GM21576 (cell line): ENCODE measurements around the gene COL24A1.
"Not testable (repeated sequence)": the region's sequence is repeated elsewhere in the genome, so short reads cannot be mapped to it uniquely, and the experiment has no call there.

ENCODE experiments used
- ATAC-seq: cut with Tn5 transposase; IDR thresholded peaks from one replicate; pipeline ENCODE4 v1.9.1; 2021; ENCODE audit warnings: mild to moderate bottlenecking, moderate library complexity; ENCODE audit not compliant: unreplicated experiment

Gene COL24A1

DNA sequence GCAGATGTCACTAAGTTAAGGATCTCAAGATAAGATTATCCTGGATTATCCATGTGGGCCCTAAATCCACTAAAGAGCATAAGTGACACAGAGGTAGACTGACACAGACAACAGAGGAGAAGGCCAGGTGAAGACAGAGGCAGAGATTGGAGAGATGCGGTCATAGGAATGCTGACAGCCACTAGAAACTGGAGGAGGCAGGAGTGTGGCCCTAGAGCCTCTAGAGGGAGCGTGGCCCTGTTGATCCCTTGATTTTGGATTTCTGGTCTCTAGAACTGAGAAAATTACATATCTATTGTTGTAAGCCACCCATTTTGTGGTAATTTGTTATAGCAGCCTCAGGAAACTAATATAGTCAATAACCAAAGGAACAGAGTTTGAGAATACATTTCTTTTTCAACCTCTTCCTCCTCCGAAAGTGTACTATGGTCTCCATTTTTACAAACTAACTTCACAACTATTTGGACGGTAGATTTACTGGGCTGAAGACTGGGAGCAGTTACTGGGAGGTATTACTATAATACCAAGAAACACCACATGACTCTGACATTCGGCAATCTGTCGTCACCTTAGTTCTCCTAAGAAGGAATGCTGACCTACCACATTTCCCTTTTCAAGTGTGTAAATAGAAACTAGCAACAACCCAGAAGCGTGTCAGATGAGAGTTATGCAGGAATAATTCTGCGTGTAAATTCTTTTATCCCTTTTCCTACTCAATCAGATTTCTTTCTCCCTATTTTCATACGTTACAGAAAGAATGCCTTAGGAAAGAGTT lies 332.3 kb downstream of the COL24A1 start:
- ATAC-seq, result no peak

DNA sequence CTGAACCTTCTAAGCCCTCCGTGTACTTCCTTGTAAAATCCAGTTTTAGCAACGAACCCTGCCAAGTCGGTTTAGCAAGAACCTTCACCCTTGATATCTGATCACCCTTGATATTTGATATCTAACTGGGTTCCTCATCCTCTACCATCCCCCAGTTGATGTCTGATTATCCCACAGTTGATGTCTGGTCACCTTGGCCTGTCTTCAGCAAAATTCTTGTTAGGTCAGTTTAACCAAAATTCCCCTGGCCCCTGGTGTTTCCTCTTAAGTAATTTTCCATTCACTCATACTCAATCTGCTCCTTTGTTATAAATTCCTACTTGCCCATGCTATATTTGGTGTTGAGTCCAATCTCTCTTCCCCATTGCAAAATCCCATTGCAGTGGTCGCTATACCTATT lies 333.9 kb downstream of the COL24A1 start:
- ATAC-seq, result no peak

GRCh38 chr1:85818371-85818770 lies 338.2 kb downstream of the COL24A1 start:
- no peak for ATAC-seq

DNA sequence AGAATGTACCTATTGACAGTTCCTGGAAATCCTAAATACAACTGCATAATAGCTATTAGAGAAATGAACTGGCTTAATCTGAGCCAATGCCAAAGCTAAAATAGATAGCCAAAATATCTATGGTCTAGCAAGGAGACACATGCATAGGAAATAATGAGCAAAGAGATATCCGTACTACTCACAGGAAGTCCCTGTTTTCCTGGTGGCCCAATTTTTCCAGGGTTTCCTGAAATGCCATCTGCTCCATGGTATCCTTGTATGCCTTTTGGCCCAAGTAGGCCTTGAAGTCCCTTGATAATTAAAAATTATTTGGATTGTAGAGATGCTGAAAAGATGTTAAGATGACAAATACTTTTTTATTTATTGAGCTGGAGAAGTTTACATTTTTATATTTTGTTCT lies 340.0 kb downstream of the COL24A1 start:
- no peak for ATAC-seq

- no peak for ATAC-seq
Measured at GRCh38 chr1:85815906-85816305, 340.7 kb downstream of the COL24A1 start.

DNA sequence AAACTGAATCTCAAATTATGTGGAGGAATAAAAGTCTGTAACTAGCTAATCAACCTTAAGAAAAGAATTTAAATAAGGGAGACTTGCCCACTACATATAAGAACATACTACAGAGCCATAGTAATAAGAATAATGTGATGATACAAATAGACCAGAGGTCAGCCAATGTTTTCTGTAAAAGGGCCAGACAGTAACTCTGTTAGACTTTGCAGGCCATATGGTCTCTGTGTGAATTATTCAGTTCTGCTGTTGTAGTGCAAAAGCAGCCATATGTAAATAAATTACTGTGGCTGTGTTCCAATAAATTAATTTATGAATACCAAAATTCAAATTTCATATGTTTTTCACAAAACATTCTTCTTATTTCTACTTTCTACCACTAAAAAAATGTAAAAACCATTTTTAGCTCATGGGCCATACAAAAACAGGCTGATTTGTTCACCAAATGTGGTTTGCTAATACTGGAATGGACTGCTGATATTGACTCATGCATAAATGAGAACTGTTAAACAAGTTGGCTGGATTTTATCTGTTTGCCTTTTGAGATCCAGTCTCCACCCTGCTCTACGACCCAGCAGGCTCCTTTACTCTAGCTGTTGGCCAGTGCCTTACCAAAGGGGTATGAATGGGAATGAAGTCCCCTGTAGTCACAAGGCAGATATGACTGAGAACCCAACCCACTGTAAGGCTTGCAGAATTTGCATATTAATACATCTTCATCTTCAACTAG lies 350.2 kb downstream of the COL24A1 start:
- ATAC-seq, result no peak

DNA sequence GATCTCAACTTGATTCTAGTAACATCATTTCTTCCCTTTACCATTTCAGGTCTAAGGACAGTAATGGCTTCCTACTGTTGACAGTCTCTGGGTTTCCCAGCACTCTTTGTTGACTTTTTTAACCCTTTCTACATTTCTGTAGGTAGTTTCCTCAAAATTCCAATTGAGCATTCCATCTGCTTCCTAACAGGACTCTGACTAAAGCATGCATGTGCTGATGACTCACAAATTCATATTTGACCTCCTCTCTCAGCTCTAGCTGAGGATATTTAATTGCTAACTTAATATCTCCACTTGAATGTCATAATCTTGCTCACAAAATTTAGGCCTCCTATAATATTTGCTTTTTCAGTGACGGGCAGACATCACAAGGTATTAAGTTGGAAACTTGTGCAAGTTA lies 355.1 kb downstream of the COL24A1 start:
- ATAC-seq, result no peak

GRCh38 chr1:85799737-85800136 lies 356.8 kb downstream of the COL24A1 start:
- no peak for ATAC-seq

GRCh38 chr1:85798419-85798818 lies 358.2 kb downstream of the COL24A1 start:
- no peak for ATAC-seq

GRCh38 chr1:85777021-85777420 lies 379.6 kb downstream of the COL24A1 start:
- ATAC-seq, result not testable (repeated sequence)

- ATAC-seq, result no peak
Measured at GRCh38 chr1:85762804-85763203, 393.8 kb downstream of the COL24A1 start.

- no peak for ATAC-seq
Measured at GRCh38 chr1:85756864-85757263, 399.7 kb downstream of the COL24A1 start.

DNA sequence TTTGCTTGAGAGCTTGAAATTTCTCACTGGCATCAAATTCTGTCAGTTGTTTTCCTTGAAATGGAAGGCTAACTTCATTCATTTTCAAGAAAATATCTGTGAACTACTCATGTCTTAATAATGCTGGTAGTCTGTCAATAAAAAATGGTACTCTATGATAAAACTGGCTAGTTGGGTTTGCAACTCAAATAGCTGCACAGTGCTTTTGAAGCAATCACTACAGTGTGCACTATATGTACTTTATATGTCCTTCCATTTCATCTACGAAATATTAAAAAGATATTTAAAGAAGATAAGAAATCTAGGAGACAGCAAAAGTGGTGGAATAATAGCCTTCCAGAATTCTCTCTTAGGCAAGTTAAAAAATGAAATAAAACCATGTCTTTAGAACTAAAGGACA lies 408.5 kb downstream of the COL24A1 start:
- ATAC-seq, result no peak

- ATAC-seq, result no peak
Measured at GRCh38 chr1:85746777-85747176, 409.8 kb downstream of the COL24A1 start.

DNA sequence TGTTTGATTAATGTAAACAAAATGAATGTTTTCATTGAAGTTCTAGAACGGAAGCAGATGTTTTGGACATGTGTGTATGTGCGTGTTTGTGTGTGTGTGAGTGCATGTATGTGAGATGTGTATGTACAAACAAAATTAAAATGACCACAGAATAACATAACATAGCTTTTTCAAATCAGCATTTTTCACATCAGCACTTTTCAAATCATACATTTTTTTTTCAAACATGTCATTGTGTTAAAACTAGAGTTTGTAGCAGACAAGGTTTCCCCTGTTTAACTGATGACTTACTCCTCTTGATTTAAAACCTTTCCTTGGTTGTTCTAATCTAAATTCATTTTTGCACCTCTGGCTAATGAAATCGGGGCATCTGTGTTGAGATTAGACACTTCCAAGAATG lies 412.8 kb downstream of the COL24A1 start:
- no peak for ATAC-seq

DNA sequence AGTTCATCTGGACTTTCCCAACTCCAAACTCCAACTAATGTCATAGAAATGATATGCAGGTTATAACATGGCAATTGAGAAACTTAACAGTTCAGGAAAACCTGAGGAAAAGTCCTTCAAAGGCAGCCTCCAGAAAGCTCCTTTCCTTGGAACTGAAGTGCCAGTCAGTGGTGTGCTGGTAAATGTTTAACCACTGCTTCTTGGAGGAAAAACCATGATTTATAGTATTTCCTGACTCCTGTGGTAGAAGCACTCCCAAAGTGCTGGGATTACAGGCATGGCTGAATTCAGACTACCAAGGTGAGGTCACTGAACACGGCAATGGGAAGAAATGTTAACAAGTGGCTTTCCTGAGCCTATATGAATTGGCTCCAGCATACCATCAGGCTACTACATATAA lies 421.6 kb downstream of the COL24A1 start:
- ATAC-seq, result no peak

GRCh38 chr1:85718678-85719340 lies 437.8 kb downstream of the COL24A1 start:
- no peak for ATAC-seq

GRCh38 chr1:85714418-85715114 lies 442.0 kb downstream of the COL24A1 start:
- not testable (repeated sequence) for ATAC-seq

- no peak for ATAC-seq
Measured at GRCh38 chr1:85708829-85709227, 447.7 kb downstream of the COL24A1 start.

DNA sequence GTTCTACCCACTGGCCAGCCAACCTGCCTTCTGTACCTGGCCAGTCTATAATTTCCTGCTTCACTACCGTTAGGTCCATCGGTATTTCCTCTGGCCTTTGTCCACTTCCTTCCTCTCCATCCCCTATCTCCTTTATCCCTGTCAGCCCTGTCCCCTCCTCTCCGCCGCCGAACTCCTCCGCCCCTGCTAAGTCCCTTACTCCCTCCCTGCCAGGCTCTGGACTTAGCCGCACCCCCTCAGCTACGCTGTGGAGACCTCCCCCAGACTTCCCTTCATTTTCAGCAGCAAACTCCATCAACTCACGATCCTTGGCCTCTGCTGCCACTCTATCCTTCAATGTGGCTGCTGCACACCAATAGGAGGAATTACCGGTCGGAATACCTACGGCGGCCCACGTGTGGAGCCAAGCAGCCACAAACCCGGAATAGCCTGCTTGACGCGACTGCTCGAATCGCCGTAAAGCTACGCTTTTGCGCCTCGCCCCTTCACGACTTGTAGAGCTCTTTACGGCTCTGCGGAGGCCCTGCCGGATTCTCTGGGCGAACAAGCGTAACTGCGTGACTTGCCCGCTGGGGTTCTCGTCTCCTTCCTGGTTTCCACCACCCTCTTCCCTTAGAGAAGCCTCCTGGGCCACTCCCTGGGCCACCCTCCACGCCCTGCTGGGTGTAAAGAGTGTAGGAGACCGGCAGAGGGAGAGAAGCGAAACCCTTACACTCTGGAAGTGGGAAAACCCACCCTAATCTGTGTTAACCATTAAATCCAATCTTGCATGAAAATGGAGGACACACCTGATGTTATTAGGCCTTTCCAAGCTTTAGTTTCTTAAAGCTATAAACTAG lies 448.4 kb downstream of the COL24A1 start, which contains the start of gene ZNHIT6:
Gene ZNHIT6, minus strand, starts transcription at position 444 of the 839 bp plus-strand sequence. Its CDS starts 149 bp downstream, at position 295.
- ATAC-seq, result peak; percentile 77
